ENCODE data around the gene LNX1.

The LNX1 gene

GRCh38 chr4:53535567-53535966 lies 55.7 kb downstream of the LNX1 start:
- DNase-seq (ENCODE audit: low read depth, low spot score) = no peak

GRCh38 chr4:53534684-53535083 lies 56.6 kb downstream of the LNX1 start:
- DNase-seq (ENCODE audit: low read depth, low spot score) = no peak

DNA sequence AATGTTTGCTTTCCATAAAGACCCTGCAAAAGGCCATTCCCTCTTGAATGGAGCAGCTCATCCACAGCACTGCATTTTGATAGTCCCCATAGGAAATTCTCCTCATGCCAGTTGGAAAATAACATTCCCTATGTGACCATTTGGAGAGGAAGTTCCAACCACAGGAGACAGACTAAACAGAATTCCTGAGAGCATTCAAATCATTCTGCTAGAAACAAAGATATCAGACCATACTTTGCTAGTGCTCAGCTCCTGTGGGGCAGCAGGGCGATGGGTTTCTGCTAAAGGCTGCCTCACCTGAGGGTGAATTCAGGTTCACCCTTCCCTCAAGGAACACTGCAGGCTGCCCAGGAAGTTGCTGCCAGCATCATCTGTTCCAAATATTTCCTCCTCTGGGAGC lies 58.8 kb downstream of the LNX1 start:
- DNase-seq (ENCODE audit: low read depth, low spot score) = no peak

GRCh38 chr4:53531585-53532224 lies 59.6 kb downstream of the LNX1 start:
- DNase-seq (ENCODE audit: low read depth, low spot score) = no peak

DNA sequence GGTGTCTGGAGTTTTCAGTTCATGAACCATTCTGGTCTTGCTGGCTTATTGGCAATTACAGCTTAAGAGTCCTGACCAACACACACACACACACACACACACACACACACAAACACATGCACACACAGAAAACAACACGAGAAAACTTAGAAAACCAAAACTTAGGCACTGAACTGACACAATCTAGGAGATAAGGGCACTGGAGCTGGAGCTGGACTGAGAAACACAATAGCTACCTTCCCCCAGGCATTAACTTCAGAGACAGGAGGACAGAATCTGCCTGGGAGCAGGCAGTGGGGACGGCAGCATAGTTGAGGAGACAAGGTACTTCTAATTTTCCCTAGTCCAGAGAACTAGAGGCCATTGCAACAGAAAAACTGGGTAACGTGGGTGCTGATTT lies 62.3 kb downstream of the LNX1 start:
- DNase-seq (ENCODE audit: low read depth, low spot score) = no peak

DNA sequence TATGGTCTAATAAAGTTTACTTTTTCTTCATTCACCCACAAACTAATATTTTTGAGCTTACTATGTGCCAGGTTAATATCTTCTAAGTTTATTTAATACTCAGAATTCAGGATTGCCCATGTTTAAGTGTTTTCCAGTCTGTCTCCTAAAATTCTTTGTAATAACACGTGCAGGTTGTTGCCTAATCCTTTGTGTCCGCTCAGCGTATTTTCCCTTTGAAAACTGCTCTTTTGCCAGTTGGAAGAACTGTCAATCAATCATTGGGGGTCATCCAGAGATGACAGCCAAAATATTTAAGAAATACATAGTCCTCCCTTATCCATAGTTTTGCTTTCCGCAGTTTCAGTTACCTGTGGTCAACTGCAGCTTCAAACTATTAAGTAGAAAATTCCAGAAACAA lies 63.4 kb downstream of the LNX1 start:
- DNase-seq (ENCODE audit: low read depth, low spot score) = no peak

GRCh38 chr4:53527326-53527725 lies 64.0 kb downstream of the LNX1 start:
- DNase-seq (ENCODE audit: low read depth, low spot score) = no peak

- no peak for DNase-seq (ENCODE audit: low read depth, low spot score)
Measured at GRCh38 chr4:53522334-53522733, 69.0 kb downstream of the LNX1 start.

DNA sequence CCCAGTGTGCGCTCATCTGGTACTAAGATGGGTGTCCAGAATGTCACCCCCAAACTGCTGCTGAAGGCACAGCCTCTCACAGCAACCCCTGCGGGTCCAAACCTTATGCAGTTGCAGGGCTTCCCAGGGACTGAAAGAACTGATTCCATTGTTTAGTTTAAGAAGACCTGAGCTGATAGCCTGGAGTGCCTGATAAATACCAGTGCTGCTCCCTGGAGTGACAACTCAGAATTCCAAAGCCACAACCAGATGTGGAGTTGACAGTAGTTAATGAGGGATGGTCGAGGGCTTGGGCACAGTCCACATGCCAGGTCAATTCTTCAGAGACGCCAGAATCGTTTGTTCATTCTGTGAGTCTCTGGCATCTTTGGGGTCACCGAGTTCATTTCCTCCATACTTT lies 71.2 kb downstream of the LNX1 start:
- DNase-seq (ENCODE audit: low read depth, low spot score) = no peak

GRCh38 chr4:53518807-53519206 lies 72.5 kb downstream of the LNX1 start:
- no peak for DNase-seq (ENCODE audit: low read depth, low spot score)

GRCh38 chr4:53515076-53515475 lies 76.2 kb downstream of the LNX1 start:
- DNase-seq (ENCODE audit: low read depth, low spot score) = no peak

DNA sequence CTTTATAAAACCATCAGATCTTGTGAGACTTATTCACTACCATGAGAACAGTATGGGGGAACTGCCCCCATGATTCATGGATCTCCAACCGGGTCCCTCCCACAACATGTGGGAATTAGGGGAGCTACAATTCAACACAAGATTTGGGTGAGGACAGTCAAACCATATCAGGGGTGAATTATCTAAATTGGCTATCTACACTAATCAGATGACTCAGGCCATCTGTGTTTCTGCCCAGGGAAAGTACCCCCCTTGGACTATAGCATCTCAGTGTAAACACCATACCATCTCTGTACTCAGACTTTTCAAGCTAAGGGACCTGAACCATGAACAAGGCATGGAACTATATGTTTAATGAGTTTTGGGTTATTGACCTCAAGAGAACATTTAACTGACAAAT lies 76.8 kb downstream of the LNX1 start:
- no peak for DNase-seq (ENCODE audit: low read depth, low spot score)

GRCh38 chr4:53512608-53513007 lies 78.7 kb downstream of the LNX1 start:
- no peak for DNase-seq (ENCODE audit: low read depth, low spot score)

DNA sequence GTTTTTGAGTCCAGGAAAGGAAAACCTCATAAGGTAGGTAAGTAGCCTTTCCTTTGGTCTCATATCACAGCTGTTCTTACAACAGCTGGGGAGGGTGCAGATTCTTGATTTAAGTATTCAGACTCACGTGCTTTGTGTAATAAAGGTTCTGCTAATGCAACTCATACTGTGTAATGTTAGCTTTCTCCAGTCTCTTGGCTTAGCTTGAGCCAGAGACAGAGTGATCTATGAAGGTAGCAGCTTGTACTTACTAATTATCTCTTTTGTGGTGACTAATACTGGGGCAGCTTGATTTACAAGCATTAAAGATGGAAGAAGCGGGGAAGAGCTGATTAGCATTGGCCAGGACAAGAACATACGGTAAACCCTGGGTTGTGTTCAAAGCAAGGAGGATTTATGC lies 80.3 kb downstream of the LNX1 start:
- no peak for DNase-seq (ENCODE audit: low read depth, low spot score)

GRCh38 chr4:53510321-53510720 lies 81.0 kb downstream of the LNX1 start:
- DNase-seq (ENCODE audit: low read depth, low spot score) = no peak

DNA sequence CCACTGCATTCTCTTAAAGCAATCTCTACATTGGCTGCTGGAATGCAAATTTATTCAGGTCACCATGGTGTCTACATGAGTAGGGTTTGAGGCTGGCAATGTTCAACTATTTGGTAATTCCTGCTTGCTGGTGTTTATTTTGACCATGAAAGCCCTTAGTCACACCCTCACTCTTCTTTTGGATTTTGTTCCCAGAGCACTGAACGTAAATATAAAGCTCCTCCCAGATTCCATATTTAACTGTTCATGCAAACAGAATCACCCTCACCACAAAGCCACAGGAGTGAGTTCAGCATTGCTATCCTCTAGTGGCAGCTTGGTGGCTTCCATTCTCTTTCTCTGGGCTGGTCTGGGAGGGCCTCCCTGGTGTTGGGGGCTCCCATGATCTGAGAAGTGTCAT lies 82.8 kb downstream of the LNX1 start:
- no peak for DNase-seq (ENCODE audit: low read depth, low spot score)

DNA sequence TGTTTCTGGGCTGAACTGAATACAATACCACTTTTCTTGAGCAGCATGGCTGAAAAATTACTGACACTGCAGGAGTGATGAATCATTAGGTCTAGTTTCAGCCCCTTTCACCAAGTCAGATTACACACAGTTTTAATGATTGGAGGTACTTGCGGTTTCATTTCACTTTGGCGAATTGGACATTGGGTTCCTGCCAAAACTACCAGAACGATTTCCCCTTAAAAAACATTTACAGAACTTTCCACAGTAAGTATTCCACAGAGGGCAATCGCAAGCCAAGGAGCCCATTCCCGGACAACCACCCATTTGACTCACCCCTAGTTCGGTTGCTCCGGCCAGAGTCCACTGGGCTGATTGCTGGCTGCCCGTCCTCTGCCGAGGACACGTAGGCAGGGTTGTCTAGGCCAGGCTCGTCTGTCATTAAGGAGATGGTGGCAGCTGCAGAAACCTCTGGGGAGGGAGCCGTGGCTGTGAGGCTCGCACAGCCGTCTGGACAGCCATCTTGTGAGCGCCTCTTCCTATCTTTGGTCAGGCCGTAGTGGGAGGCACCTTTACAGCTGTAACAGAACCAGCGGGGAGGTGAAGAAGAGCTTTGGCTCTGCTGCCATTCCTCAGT lies 83.5 kb downstream of the LNX1 start:
- no peak for DNase-seq (ENCODE audit: low read depth, low spot score)

DNA sequence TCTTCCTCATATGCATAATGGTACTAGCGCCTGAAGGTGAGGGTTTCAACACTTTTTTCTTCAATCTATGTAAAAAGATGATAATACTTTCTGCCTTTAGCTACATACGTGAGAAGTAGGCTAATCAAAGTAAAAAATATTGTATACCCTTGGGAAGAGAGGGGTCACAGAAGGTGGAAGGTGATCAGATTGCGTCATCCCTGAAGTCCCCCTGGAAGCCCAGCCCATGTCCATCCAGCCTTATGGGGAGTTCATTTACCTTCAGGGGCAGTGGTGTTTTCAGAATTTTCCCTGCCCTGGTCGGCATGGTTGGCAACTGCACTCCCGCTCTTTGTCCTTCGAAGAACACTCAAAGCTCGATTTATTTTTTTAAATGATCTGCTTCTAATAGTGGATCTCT lies 84.2 kb downstream of the LNX1 start:
- no peak for DNase-seq (ENCODE audit: low read depth, low spot score)

GRCh38 chr4:53505947-53506346 lies 85.3 kb downstream of the LNX1 start:
- DNase-seq (ENCODE audit: low read depth, low spot score) = no peak

DNA sequence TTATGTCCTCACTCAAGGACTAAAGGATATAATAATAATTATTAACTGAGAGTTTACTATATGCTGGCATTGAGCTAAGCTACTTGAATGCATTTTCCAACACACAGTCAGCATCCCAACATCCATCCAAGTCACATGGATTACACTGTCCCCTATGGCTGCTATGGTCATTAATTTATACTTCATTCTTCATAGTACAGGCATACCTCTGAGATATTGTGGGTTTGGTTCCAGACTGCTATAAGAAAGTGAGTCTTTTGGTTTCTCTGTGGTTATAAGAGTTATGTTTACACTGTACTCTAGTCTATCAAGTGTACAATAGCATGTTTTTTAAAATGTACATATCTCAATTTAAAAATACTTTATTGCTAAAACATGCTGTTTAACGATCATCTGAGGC lies 89.2 kb downstream of the LNX1 start:
- DNase-seq (ENCODE audit: low read depth, low spot score) = no peak

DNA sequence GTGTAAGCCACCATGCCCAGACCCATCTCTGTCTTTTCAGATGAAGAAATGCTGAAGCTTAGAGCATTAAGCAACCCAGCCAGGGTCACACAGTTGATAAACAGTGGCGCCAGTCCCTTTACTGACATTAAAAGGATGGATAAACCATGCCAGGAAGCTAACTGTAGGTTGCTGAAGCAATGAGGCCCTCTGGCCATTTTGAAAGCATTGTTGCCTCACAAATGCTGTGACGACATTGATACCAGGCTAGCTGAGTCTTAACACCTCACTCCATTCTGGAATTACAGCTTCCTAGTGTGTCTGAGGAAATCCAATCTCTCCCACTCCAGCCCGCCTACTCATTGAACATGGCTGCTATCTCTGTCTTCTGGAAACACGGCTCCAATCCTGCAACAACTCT lies 89.7 kb downstream of the LNX1 start:
- DNase-seq (ENCODE audit: low read depth, low spot score) = no peak

GRCh38 chr4:53500546-53500945 lies 90.7 kb downstream of the LNX1 start:
- no peak for DNase-seq (ENCODE audit: low read depth, low spot score)

DNA sequence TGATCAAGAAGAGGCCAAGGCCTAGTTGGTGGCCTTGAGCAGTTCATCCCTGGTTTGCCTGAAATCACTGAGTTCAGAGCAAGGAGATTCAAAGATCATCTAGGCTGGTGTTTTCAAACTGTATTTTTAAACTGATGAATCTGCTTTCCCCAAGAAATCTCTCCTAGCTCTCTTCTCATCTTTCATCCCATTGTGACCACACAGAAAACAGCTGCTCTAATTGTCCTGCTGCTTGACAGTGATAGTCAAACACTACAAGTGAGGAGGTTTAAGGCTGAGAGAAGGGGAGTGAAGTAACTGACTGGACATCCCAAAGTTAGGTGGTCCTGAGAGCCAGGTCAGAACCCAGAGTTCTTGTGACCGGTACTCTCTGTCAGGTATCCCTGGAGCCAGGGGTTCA lies 91.5 kb downstream of the LNX1 start:
- DNase-seq (ENCODE audit: low read depth, low spot score) = no peak

DNA sequence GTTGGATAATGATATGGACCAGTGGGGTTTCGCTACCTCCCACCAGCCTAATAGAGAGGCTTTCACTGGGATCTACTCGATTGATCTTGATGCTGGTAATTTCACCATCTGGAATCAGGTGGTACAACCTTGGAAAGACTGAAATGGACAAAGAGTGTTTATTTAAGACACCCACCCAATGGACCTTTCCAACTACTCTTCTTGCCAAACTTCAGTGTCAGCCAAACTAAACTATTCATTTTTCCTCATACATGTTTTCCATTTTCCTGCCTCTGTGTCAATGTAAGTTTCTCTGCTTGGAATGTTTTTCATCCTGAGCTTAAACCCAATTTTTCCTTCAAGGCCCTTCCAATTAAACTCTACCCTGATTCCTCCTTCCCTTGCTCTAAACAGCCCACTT lies 92.6 kb downstream of the LNX1 start:
- no peak for DNase-seq (ENCODE audit: low read depth, low spot score)
